GM20431 (cell line): ENCODE measurements around the gene USP6NL.

Experiments
- in situ Hi-C: fragments of 300-500 bp; cut with MseI, MboI; formaldehyde crosslinking; loops from one replicate; pipeline ENCODE4 v1.15.0; 2020; ENCODE audit warnings: low sequenced_read_pairs; ENCODE audit not compliant: unreplicated experiment

USP6NL gene

GRCh38 chr10:11625019-11625735 is 13.7 kb upstream of the USP6NL start:
- in situ Hi-C loops, result no loop called here

GRCh38 chr10:11617233-11617632 is 5.8 kb upstream of the USP6NL start:
- in situ Hi-C loops, result no loop called here

- in situ Hi-C loops, result no loop called here
Observed at GRCh38 chr10:11616021-11616420, 4.6 kb upstream of the USP6NL start.

GRCh38 chr10:11615396-11615795 is 3.9 kb upstream of the USP6NL start:
- in situ Hi-C loops, result no loop called here

GRCh38 chr10:11612021-11613001 is 861 bp upstream of the USP6NL start:
- in situ Hi-C loops, result no loop called here

GRCh38 chr10:11610826-11611247 is 613 bp downstream of the USP6NL start:
- in situ Hi-C loops, result no loop called here

GRCh38 chr10:11610166-11610825 is 1.2 kb downstream of the USP6NL start:
- in situ Hi-C loops, result no loop called here

- in situ Hi-C loops, result no loop called here
Observed at GRCh38 chr10:11609492-11610093, 1.9 kb downstream of the USP6NL start.

GRCh38 chr10:11609052-11609451 is 2.4 kb downstream of the USP6NL start:
- in situ Hi-C loops, result no loop called here

- in situ Hi-C loops, result no loop called here
Observed at GRCh38 chr10:11608159-11609013, 3.1 kb downstream of the USP6NL start.

- in situ Hi-C loops, result no loop called here
Observed at GRCh38 chr10:11605807-11606408, 5.5 kb downstream of the USP6NL start.

- in situ Hi-C loops, result no loop called here
Observed at GRCh38 chr10:11604865-11605650, 6.4 kb downstream of the USP6NL start.

GRCh38 chr10:11603741-11604140 is 7.7 kb downstream of the USP6NL start:
- in situ Hi-C loops, result no loop called here

GRCh38 chr10:11602919-11603523 is 8.4 kb downstream of the USP6NL start:
- in situ Hi-C loops, result no loop called here

GRCh38 chr10:11602358-11602757 is 9.1 kb downstream of the USP6NL start:
- in situ Hi-C loops, result no loop called here

- in situ Hi-C loops, result no loop called here
Observed at GRCh38 chr10:11601670-11602069, 9.8 kb downstream of the USP6NL start.

- in situ Hi-C loops, result no loop called here
Observed at GRCh38 chr10:11600280-11600679, 11.2 kb downstream of the USP6NL start.
